Mesenchymal stem cell (in vitro differentiated cells and primary cell): ENCODE measurements around the gene CLDN6.

Source experiments
- DNase-seq: peaks from one replicate; pipeline ENCODE4 v3.0.0-alpha.2; 2013
- H2AFZ ChIP-seq: one replicate; pipeline ENCODE4 v1.6.1; 2013; ENCODE audit warnings: low read depth, mild to moderate bottlenecking, control low read depth, inconsistent platforms, low read length, moderate library complexity
- H2AK5ac ChIP-seq: 2 replicates; pipeline ENCODE4 v1.6.1; 2013; ENCODE audit warnings: low read length, moderate library complexity, mild to moderate bottlenecking, inconsistent platforms; ENCODE audit not compliant: severe bottlenecking
- H2BK120ac ChIP-seq: one replicate; pipeline ENCODE4 v1.6.1; 2013; ENCODE audit warnings: low read depth, mild to moderate bottlenecking, inconsistent platforms, low read length, moderate library complexity
- H2BK12ac ChIP-seq, 2 experiments: one replicate each; pipeline ENCODE4 v1.6.1; 2013; ENCODE audit warnings: inconsistent platforms in 2 of 2, low read length in 2 of 2, mild to moderate bottlenecking in 2 of 2, moderate library complexity in 2 of 2, control low read depth in 1 of 2
- H2BK15ac ChIP-seq: one replicate; pipeline ENCODE4 v1.6.1; 2013; ENCODE audit warnings: mild to moderate bottlenecking, low read depth, inconsistent platforms; ENCODE audit not compliant: poor library complexity, severe bottlenecking
- H2BK5ac ChIP-seq: 2 replicates; pipeline ENCODE4 v1.6.1; 2013; ENCODE audit warnings: low read depth, mild to moderate bottlenecking, low read length, control low read depth, inconsistent platforms; ENCODE audit not compliant: poor library complexity, severe bottlenecking
- H3K14ac ChIP-seq, 2 experiments: one replicate each; pipeline ENCODE4 v1.6.1; 2013; ENCODE audit warnings: inconsistent platforms in 2 of 2, low read length in 2 of 2, control low read depth in 1 of 2, mild to moderate bottlenecking in 1 of 2, moderate library complexity in 1 of 2
- H3K18ac ChIP-seq, 2 experiments: one replicate each; pipeline ENCODE4 v1.6.1; 2013; ENCODE audit warnings: inconsistent platforms in 2 of 2, low read length in 2 of 2, control low read depth in 1 of 2, low read depth in 1 of 2, mild to moderate bottlenecking in 1 of 2
- H3K23ac ChIP-seq, 2 experiments: one replicate each; pipeline ENCODE4 v1.6.1; 2013; ENCODE audit warnings: inconsistent platforms in 2 of 2, low read length in 2 of 2, mild to moderate bottlenecking in 2 of 2, moderate library complexity in 2 of 2, control low read depth in 1 of 2
- H3K27ac ChIP-seq: 2 replicates; pipeline ENCODE4 v1.5.1; 2013; ENCODE audit warnings: mild to moderate bottlenecking, moderate library complexity, low read length, control low read depth, inconsistent platforms; ENCODE audit not compliant: poor library complexity, severe bottlenecking
- H3K27me3 ChIP-seq, 2 experiments: 2 replicates each; pipeline versions ENCODE4 v1.6.1 to v1.7.0; 2013; ENCODE audit warnings: low read length in 2 of 2, mild to moderate bottlenecking in 2 of 2, moderate library complexity in 2 of 2, control low read depth in 1 of 2, inconsistent platforms in 1 of 2; ENCODE audit not compliant: control insufficient read depth in 1 of 2, insufficient read depth in 1 of 2
- H3K36me3 ChIP-seq, 2 experiments: 2 replicates each; pipeline versions ENCODE4 v1.6.1 to v1.7.0; 2013; ENCODE audit warnings: low read length in 2 of 2, control low read depth in 1 of 2, inconsistent platforms in 1 of 2, low read depth in 1 of 2, mild to moderate bottlenecking in 1 of 2; ENCODE audit not compliant: insufficient read depth in 2 of 2, control insufficient read depth in 1 of 2
- H3K4ac ChIP-seq, 2 experiments: one replicate each; pipeline ENCODE4 v1.6.1; 2013; ENCODE audit warnings: inconsistent platforms in 2 of 2, low read length in 2 of 2, mild to moderate bottlenecking in 2 of 2, moderate library complexity in 2 of 2, control low read depth in 1 of 2, low read depth in 1 of 2
- H3K4me1 ChIP-seq: 2 replicates; pipeline ENCODE4 v1.6.1; 2013; ENCODE audit warnings: low read depth, low read length, control low read depth; ENCODE audit not compliant: control insufficient read depth, insufficient read depth
- H3K4me2 ChIP-seq: 2 replicates; pipeline ENCODE4 v1.6.1; 2013; ENCODE audit warnings: low read length, mild to moderate bottlenecking, inconsistent platforms; ENCODE audit not compliant: poor library complexity, severe bottlenecking
- H3K4me3 ChIP-seq, 2 experiments: 2 replicates each; pipeline versions ENCODE4 v1.5.1 to v1.7.0; 2013; ENCODE audit warnings: low read length in 2 of 2, mild to moderate bottlenecking in 2 of 2, control low read depth in 1 of 2, low read depth in 1 of 2; ENCODE audit not compliant: insufficient read depth in 1 of 2
- H3K79me1 ChIP-seq: replicated peaks from 2 replicates; pipeline ENCODE4 v1.6.1; 2013; ENCODE audit warnings: mild to moderate bottlenecking, control low read depth, low read length, inconsistent platforms; ENCODE audit not compliant: poor library complexity, severe bottlenecking
- H3K9ac ChIP-seq: 2 replicates; pipeline ENCODE4 v1.7.0; 2013; ENCODE audit warnings: mild to moderate bottlenecking, low read length, moderate library complexity
- H3K9me3 ChIP-seq: 2 replicates; pipeline ENCODE4 v1.7.0; 2013; ENCODE audit warnings: mild to moderate bottlenecking, low read length; ENCODE audit not compliant: control insufficient read depth
- H4K8ac ChIP-seq: one replicate; pipeline ENCODE4 v1.6.1; 2013; ENCODE audit warnings: inconsistent platforms, mild to moderate bottlenecking, low read length, moderate library complexity
- H4K91ac ChIP-seq: one replicate; pipeline ENCODE4 v1.6.1; 2013; ENCODE audit warnings: mild to moderate bottlenecking, low read length, inconsistent platforms
- WGBS: methylation state at CpG from one replicate; pipeline ENCODE4 v1.1.7; 2013; ENCODE audit warnings: mixed read lengths; 5-methylcytosine and 5-hydroxymethylcytosine counted together

The CLDN6 gene

GRCh38 chr16:2967721-2968161, 50.2 kb downstream of the CLDN6 start:
- H3K18ac ChIP-seq: no peak overlapping the region
- WGBS: 87% methylated on average over 33 of the region's 33 CpGs
- H2BK12ac ChIP-seq: no peak overlapping the region

DNA sequence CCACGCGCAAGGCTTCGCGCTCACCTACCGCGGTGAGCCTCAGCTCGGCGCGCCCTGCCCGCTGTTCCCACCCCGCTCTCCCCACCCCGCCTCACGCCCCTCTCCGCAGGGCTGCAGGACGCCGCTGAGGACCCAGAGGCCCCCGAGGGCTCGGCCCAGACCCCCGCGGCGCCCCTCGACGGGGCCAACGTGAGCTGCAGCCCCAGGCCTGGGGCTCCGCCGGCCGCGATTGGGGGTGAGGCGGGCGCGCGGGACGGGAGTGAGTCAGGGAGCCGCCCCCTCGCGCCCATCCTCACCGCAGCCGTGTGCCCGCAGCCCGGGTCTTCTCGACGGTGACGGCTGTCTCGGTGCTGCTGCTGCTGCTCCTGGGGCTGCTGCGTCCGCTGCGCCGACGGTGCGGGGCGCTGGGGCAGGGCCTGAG, 50.8 kb downstream of the CLDN6 start:
- Histone ChIP-seq H2BK5ac (no peak overlapping the region), H2BK15ac (no peak overlapping the region), H3K18ac (no peak overlapping the region), H3K36me3 (peaks cover 0 to 16% of the 10 kb centered on the region in 2 experiments), H2BK120ac (no peak overlapping the region), H3K4me1 (peaks cover 60% of the 10 kb centered on the region), H3K79me1 (peaks cover 11% of the 10 kb centered on the region), H2AFZ (no peak overlapping the region), H3K4ac (no peak overlapping the region), H4K91ac (peak overlapping the region; percentile 21), H3K14ac (no peak overlapping the region), H3K9me3 (no peaks in the 10 kb centered on the region), H3K27ac (no peak overlapping the region), H3K27me3 (peaks cover 45 to 58% of the 10 kb centered on the region in 2 experiments), H2BK12ac (no peak overlapping the region), H3K9ac (no peak overlapping the region), H3K4me3 (no peak overlapping the region), H2AK5ac (no peak overlapping the region), H4K8ac (no peak overlapping the region), H3K4me2 (no peak overlapping the region), H3K23ac (no peak overlapping the region)
- no peak for DNase-seq
- 68% methylated on average over 50 of the region's 51 CpGs for WGBS

More at GRCh38 chr16:2967721-2968161, 50.2 kb downstream of the CLDN6 start:
- H3K27ac ChIP-seq: no peak overlapping the region
- H4K8ac ChIP-seq: no peak overlapping the region
- no peak overlapping the region for H3K9ac ChIP-seq
- DNase-seq: no peak
- H3K23ac ChIP-seq: no peak overlapping the region
- peaks cover 0 to 19% of the 10 kb centered on the region in 2 experiments for H3K36me3 ChIP-seq
- peaks cover 63% of the 10 kb centered on the region for H3K4me1 ChIP-seq
- H2BK15ac ChIP-seq: no peak overlapping the region
- no peak overlapping the region for H3K4me3 ChIP-seq
- no peak overlapping the region for H2BK120ac ChIP-seq
- H3K79me1 ChIP-seq: peaks cover 11% of the 10 kb centered on the region
- H3K9me3 ChIP-seq: no peaks in the 10 kb centered on the region
- H3K14ac ChIP-seq: no peak overlapping the region
- H2AFZ ChIP-seq: no peak overlapping the region
- H3K4ac ChIP-seq: no peak overlapping the region
- no peak overlapping the region for H4K91ac ChIP-seq
- H2BK5ac ChIP-seq: no peak overlapping the region
- H2AK5ac ChIP-seq: no peak overlapping the region
- H3K27me3 ChIP-seq: peaks cover 40 to 53% of the 10 kb centered on the region in 2 experiments
- no peak overlapping the region for H3K4me2 ChIP-seq

DNA sequence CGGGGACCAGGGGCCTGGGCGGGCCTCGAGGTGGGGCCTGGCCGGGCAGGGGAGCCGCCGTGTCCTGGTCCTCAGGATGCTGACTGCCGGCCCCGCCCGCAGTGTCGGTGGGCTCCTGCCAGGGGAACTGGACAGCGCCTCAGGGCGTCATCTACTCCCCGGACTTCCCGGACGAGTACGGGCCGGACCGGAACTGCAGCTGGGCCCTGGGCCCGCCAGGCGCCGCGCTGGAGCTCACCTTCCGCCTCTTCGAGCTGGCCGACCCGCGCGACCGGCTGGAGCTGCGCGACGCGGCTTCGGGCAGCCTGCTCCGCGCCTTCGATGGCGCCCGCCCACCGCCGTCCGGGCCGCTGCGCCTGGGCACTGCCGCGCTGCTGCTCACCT, 51.2 kb downstream of the CLDN6 start:
- Histone ChIP-seq H3K4me1 (peaks cover 59% of the 10 kb centered on the region), H3K36me3 (peaks cover 0 to 12% of the 10 kb centered on the region in 2 experiments), H3K4ac (no peak overlapping the region), H3K27ac (no peak overlapping the region), H2BK12ac (no peak overlapping the region), H3K9ac (no peak overlapping the region), H2BK15ac (no peak overlapping the region), H4K8ac (no peak overlapping the region), H4K91ac (no peak overlapping the region), H3K27me3 (peaks cover 50 to 62% of the 10 kb centered on the region in 2 experiments), H3K23ac (no peak overlapping the region), H2AFZ (no peak overlapping the region), H3K79me1 (peaks cover 11% of the 10 kb centered on the region), H3K18ac (no peak overlapping the region), H3K4me2 (no peak overlapping the region), H3K14ac (no peak overlapping the region), H3K4me3 (no peak overlapping the region), H2BK5ac (no peak overlapping the region), H2AK5ac (no peak overlapping the region), H3K9me3 (no peaks in the 10 kb centered on the region), H2BK120ac (no peak overlapping the region)
- 60% methylated on average over 26 of the region's 46 CpGs for WGBS
- DNase-seq: no peak

- H3K14ac ChIP-seq: no peak overlapping the region
- WGBS: 93% methylated on average over 38 of the region's 39 CpGs
These were observed 51.8 kb downstream of the CLDN6 start for GRCh38 chr16:2966043-2966807.

More at GRCh38 chr16:2966043-2966807, 51.8 kb downstream of the CLDN6 start:
- Histone ChIP-seq H3K9ac (no peak overlapping the region), H2BK5ac (no peak overlapping the region), H3K4me3 (no peak overlapping the region), H3K27me3 (peaks cover 50 to 66% of the 10 kb centered on the region in 2 experiments), H3K4me1 (peaks cover 54% of the 10 kb centered on the region), H2BK12ac (no peak overlapping the region), H3K9me3 (no peaks in the 10 kb centered on the region), H3K79me1 (peaks cover 11% of the 10 kb centered on the region), H3K36me3 (peaks cover 0 to 7% of the 10 kb centered on the region in 2 experiments), H4K8ac (no peak overlapping the region), H2BK120ac (no peak overlapping the region), H3K23ac (no peak overlapping the region), H3K27ac (no peak overlapping the region), H2AFZ (no peak overlapping the region), H2BK15ac (no peak overlapping the region), H2AK5ac (no peak overlapping the region), H3K18ac (no peak overlapping the region), H3K4ac (no peak overlapping the region), H4K91ac (no peak overlapping the region), H3K4me2 (no peak overlapping the region)
- no peak for DNase-seq
